GM21381 (cell line): Measurements from ENCODE around the gene MAP3K5.
A peak's percentile ranks its signal among the peaks of the same experiment; 100 is the strongest.

ENCODE experiments used
- ATAC-seq: cut with Tn5 transposase; IDR thresholded peaks from one replicate; pipeline ENCODE4 v1.9.1; 2021; ENCODE audit warnings: mild to moderate bottlenecking, moderate library complexity; ENCODE audit not compliant: unreplicated experiment

MAP3K5 gene

DNA sequence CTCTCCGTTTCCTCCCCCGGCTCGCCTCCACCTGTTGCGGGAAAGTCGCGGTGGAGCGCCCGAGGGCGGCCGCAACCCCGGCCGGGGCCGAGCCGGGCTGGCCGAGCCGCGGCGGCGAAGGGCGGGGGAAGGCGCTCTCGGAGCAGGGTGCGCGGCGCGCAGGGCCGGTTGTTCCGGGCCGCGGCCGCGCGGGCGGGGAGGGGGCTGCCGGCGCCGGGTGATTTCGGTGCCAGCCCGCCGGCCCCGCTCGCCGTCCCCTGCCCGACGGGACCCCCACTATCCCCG, 242.3 kb downstream of the MAP3K5 start:
- ATAC-seq: peak; percentile 63

GRCh38 chr6:136549300-136550044, 242.8 kb downstream of the MAP3K5 start:
- peak; percentile 6 for ATAC-seq

DNA sequence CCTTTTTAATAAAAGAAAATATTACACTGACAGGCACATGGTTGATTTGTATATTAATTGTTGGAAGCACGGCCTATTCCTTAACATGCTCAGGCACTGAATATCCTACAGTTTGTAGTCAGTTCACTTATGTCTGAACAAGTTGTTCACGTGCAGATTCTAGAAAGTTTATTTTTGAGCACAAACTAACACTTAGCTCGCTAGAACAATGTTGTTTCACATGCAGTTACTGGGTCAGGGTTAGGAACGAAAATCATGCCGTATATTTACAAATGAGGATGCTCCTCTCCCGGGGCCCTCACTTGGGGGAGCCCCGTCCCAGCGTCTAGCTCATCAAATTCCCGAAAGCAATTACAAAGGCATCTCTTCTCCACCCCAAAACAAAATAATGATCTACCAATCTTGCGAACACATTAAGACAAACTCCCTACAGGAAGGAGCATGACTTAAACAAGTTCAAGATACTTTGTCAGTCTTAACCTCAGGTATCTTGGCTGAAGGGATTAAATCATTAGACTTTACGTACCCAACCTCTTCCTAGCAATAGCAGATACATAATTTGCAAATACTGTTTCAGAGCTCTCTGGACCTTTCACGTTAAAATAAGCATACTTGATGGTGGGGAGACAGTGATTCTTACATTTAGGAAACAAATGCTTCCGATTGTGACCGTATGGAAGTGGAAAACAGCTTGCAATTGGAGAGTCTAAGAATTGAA, 243.5 kb downstream of the MAP3K5 start:
- ATAC-seq: no peak

DNA sequence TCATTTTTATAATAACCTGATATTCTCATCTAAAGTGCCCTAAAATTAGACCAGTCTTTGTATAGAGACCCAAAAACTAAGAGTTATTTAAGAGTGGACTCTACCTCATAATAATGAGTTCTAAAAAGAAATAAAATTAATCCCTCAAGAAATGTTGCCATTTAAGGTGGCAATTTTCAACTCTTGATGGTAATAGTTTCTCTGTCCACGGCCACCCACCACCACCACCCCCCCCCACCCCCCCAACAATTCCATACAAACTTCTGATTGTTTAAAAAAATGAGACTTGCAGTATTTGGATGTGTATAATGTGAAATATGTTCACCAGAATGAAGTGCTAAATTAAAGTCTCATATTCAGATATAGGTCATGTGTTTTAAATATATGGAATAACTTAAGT, 244.4 kb downstream of the MAP3K5 start:
- ATAC-seq: no peak

GRCh38 chr6:136547336-136547735, 244.9 kb downstream of the MAP3K5 start:
- no peak for ATAC-seq

DNA sequence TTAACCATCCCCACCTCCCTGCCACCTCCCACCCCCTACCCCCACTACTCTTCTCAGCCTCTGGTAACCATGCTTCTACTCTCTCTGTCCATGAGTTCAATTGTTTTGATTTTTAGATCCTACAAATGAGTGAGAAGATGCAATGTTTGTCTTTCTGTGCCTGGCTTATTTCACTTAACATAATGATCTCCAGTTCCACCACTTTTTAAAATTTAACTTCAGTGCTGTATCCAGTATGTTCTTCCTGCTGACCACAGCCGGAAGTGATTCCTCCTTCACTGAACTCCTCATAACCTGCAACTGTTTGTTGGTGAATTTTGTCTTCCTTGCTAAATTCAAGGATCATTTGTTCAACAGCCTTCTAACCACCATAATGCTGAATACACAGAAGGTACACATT, 245.9 kb downstream of the MAP3K5 start:
- ATAC-seq: no peak

GRCh38 chr6:136544326-136544725, 248.0 kb downstream of the MAP3K5 start:
- no peak for ATAC-seq

- no peak for ATAC-seq
Measured at GRCh38 chr6:136541395-136541794, 250.9 kb downstream of the MAP3K5 start.

DNA sequence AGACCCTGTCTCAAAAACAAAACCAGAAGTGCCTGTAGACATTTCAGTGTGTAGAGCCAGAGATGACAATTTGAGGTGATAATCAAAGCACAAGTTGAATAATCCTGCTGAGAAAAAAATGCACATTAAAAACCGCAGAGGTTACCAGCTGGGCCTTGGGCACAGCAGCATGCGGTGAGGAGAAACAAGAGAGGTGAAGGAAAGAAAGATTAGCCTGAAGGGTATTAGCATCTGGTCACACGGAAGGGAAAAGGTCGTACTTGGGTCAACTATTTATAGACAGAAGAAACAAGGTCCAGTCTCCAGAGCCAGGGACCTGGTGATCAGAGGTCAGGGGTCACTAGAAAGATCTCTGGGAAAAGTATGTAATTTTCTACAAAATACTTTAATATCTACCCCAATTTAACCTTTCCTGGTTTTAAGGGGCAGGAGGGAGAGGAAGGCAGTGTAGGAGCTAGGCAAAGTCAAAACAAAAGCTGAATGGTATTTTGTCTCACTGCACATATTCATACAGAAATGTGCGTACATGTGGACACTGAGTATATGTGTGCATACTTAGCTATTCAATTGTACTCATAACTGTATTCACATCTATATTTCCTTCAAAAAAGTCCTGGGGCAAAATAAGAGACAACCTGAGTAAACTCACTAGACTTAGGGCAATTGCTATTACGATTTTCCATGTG, 252.2 kb downstream of the MAP3K5 start:
- ATAC-seq: no peak

- ATAC-seq: no peak
Measured at GRCh38 chr6:136538836-136539235, 253.4 kb downstream of the MAP3K5 start.

GRCh38 chr6:136535880-136536650, 256.2 kb downstream of the MAP3K5 start:
- ATAC-seq: no peak

DNA sequence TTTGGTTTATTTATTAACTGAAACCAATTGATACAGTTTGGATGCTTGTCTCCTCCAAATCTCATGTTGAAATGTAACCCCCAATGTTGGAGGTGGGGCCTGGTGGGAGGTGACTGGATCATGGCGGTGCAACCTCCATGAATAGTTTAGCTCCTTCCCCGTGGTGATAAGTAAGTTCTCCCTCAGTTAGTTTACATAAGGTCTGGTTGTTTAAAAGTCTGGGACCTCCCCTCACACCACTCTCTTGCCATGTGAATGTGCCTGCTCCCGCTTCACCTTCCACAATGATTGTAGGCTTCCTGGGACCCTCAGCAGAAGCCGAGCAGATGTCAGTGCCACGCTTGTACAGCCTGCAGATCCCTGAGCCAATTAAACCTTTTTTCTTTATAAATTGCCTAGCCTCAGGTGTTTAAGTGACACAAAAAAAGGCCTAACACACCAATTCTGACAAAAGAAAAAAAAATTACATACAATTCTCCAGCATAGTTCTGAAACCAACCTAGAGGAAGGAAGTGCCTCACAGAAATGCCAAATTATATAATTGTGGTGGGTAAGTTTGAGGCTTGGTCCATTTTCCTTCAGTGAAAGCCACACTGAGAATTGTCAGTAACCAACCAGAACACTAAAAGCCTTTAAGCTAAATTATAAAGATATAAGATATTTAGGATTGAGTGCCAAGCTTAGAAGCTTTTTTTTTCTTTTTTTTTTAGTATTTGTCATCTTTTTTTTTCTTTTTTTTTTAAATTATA, 257.1 kb downstream of the MAP3K5 start:
- no peak for ATAC-seq

DNA sequence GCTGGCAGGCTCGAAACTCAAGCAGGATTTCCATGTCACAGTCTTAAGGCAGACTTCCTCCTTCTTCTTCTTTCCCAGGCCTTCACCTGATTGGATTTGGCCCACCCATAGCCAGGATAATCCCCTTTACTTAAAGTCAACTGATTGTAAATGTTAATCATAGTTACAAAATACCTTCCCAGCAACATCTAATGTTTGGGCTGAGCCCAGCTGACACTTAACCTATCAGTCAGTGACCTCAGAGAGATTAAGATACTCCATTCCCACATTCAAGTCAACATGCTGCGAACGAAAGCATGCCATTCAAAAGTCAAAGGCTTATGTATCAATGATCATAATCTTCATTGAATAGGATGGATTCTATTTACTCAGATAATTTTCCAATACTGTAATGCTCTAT, 258.0 kb downstream of the MAP3K5 start:
- ATAC-seq: no peak

DNA sequence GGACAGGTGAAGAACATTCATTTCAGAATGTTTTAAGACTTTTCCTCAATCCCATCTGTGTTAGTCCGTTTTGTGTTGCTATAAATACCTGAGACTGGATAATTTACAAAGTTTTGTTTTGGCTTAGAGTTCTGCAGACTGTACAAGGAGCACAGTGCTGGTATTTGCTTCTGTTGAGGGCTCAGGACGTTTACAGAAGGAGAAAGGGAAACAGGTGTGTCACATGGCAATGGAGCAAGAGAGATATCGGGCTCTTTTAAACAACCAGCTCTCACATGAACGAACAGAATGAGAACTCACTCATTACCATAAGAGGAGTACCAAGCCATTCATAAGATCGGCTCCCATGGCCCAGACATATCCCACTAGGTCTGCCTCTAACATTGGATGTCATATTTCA, 258.8 kb downstream of the MAP3K5 start:
- no peak for ATAC-seq

- no peak for ATAC-seq
Measured at GRCh38 chr6:136532030-136532429, 260.2 kb downstream of the MAP3K5 start.

DNA sequence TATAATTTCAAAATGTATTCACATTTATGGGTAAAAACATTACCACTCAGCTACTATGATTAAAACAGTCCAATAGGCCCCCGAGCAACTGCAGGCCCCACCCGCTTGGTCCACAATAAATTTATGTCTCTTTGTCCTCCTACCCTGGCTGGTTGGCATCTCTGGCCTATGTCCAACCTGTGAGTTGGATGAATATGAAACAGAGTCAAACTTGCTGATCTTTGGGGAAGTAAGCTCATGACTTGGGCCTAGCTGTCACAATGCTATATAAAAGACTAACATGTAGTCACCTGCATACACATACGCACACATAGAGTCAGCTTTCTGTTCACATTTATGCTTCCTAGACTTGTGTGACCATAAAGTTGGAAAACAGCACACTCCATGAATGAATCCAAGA, 262.6 kb downstream of the MAP3K5 start:
- no peak for ATAC-seq

- ATAC-seq: no peak
Measured at GRCh38 chr6:136528477-136528876, 263.8 kb downstream of the MAP3K5 start.

DNA sequence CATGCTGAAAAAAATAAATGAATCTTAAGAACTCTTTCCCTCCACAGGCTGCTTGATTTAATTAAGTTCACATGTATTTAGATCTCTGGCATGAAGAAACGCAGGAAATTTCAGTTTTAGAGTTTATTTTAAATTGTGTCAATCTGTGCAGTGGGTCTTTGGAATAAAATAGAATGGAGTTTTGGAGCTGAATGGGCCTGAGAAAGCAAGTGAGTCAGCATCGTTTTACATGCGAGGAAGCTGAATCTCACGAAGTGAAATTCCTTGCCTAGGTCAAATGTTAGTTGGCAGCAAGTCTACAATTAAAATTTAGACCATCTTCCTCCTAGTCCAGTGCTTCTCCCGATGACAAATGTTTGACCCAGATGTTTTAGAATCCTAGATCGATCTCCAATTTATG, 264.4 kb downstream of the MAP3K5 start:
- no peak for ATAC-seq

DNA sequence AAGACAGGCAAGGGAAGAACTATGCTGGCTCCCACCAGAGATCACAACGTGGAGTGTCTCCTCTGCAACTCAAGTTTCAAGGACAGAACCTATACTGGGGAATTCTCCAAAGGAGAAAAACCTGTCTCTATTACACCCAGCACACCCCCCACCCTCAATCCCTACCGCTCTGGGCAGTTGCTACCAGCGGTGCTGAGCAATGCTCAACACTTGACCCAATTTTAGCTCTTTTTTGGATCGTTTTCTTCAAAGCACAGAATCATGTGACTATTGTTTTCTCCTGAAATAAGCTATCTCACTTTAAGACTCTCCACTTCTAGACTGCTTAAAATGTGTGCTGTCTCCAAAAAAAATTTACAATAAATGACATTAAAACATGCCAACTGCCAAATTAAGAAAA, 265.3 kb downstream of the MAP3K5 start:
- ATAC-seq: no peak

- no peak for ATAC-seq
Measured at GRCh38 chr6:136526196-136526930, 265.9 kb downstream of the MAP3K5 start.
